NCI-H2227 (cell line): ENCODE measurements around the gene ANO3.
"Not testable (repeated sequence)": the region's sequence is repeated elsewhere in the genome, so short reads cannot be mapped to it uniquely, and the experiment has no call there.

Experiments
- DNase-seq: peaks from one replicate; lab custom pipeline; 2025; ENCODE audit not compliant: unreplicated experiment; lab: John Stamatoyannopoulos, UW

The ANO3 gene

DNA sequence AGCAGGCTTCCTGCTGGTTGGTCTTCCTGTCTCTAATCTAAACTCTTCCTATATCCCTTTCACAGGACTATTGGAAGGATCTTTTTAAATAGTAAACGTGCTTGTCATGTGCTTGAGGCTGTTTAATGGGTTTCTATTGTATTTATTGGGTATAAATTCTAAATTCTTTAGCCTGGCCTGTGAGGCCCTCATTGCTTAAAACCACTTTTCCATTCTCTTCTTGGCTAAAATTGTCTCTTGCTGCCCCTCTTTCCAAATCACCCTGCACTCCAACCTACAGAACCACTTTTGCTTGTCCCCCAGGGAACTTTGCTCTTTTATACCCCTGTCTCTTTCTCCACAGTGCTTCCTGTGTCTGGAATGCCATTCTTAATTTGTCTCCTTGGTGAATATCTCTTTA lies 286.5 kb downstream of the ANO3 start:
- DNase-seq, result no peak

DNA sequence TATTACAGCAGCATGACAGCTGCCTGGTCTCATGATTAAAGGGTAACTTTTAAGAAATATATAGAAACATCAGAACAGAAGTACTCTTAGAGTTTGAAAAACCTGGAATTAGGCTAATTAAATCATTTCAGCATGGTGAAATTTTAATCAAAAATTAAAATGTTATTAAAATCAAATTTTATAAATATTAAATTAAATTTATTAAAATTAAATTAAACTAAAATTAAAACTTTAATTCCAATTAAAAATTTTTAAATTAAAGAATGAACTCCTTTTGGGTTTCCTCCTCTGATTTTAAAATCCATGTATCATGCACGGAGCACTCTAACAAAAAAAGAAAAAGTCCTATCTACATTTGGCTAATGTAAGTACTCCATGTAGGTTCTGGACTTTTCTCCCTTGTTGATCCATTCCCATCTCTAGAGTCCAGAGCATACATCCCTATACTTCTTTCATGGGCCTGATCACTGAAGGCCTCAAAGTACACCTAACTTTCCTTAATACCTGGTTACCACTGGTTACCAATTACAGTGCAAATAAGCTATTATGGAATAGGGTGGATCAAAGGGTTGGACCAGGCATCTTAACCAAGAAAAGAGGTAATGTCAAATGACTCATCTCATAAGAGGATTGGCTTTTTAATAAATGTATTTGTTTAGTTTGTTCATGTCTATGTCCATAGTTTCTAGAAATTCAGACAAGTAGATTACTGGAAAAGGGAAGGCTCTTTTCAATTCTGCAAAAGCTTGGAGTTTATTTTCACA lies 288.5 kb downstream of the ANO3 start:
- no peak for DNase-seq

DNA sequence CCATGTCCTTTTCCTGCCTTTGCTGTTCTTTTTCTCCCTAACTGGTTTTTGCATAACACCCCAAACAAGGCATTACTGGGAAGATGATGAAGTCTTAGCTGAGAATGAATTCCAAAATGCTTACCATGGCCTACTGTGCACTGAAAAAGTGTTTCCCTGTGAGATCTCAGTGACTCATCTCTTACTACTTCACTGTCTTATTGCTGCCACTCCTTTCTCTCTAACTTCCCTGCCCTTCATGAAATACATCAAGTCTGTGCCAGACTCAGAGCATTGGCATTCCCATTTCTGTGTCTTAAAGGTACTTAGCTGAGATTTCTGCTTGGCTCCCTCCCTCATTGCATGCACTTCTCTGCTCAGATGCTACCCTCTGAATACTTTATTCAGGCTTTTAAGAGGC lies 289.2 kb downstream of the ANO3 start:
- no peak for DNase-seq

DNA sequence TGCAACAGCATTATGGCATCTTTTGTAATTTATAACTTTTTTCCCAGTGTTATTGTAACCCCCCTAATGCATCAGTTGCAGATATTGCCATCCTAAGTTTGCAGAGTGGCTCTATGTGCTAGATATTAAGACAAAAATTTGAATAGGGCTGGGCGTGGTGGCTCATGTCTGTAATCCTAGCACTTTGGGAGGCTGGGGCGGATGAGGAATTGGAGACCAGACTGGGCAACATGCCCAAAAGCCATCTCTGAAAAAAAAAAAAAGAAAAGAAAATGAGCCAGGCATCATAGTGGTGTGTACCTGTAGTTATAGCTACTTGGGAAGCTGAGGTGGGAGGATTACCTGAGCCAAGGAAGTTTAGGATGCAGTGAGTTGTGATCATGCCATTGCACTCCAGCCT lies 290.3 kb downstream of the ANO3 start:
- DNase-seq, result no peak

DNA sequence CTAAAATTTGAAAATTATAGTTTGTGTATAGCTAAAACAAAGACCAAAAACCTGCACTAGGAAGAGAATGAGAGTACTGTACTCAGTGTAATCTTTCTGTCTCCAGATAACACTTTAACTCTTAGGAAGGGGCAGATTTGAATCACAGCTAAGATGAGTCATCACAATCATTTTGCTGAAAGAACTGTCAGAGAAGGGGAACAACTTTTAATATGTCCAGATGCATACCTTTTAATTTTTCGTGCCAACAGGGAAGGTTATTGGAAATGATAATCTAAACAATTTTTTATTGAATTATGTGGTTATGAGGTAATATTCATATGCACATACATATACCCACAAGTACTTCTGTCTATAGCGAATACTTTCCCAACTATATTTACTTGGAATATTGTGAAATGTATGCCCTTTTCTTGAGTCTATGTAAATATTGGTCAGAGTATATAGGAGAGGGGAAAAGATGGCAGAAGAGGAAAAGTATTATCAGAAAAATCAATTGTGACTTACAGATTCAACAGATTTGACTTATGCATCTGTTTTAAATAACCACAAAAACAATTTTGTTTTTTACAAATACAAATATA lies 291.2 kb downstream of the ANO3 start:
- DNase-seq, result no peak

DNA sequence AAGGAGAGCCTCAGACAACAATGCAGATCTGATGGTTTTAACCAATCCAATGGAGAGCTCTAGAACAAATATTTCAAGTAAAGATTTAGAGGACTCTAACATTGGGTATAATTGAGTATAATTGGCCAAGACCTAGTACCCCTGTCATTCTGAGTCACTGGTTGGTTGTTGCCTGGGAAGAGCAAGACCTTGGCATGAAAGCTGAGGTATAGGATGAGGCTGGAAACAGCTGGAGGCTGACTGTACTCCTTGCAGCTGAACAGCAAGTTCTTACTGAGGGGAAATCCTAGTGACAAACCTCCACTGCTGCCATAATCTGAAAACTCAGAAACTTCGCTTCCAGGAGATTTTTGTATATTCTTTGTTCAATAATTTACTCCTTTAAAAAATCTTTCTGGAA lies 294.4 kb downstream of the ANO3 start:
- DNase-seq, result no peak

DNA sequence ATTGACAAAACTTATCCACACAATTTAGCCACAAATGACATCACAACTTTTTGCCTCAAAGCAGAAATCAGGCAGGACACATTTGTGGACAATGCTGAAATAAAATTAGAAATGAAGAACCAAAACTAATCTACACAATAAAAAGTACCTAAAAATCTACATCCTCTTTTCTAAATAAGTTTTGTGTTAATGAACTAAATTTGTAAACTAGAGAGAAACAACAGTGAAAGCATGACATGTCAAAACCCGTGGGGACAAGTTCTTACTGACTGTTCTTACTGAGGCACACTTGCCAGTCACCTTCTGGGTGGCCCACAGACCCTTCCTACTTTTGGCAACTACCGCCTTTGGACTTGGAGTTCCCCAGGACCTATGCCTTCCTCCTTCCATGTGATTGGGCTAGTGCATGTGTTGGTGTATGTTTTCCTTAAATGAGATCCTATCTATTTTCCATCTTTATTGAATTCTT lies 300.8 kb downstream of the ANO3 start:
- DNase-seq, result no peak

DNA sequence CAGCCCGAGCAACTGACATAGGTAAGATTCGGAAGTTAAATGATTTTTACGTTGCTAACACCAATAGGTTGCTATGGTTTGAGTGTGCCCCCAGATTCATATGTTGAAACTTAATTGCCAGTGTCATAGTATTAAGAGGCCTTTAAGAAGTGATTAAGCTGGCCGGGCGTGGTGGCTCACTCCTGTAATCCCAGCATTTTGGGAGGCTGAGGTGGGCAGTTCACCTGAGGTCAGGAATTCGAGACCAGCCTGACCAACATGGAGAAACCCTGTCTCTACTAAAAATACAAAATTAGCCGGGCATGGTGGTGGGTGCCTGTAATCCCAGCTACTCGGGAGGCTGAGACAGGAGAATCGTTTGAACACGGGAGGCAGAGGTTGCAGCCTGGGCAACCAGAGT lies 311.4 kb downstream of the ANO3 start:
- not testable (repeated sequence) for DNase-seq

DNA sequence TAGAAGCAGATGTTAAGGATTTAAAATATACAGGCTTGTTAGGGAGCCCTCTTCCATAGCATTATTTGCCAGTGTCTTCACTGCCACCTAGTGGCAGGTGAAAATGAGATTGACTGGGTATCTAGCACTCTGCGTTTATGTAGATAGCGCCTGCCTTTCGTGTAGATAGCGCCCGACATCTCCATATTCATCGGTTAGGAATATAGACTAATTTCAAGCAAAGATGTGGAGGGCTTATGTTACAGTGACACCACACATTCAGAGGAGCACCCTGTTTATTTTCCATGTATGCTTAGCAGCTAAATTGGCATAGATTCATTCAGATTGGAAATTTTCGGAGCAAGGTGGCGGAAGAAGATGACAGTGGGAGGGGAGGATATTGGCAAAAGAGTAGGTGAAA lies 318.0 kb downstream of the ANO3 start:
- peak; percentile 56 for DNase-seq

- no peak for DNase-seq
Measured at GRCh38 chr11:26651916-26652315, 320.0 kb downstream of the ANO3 start.

DNA sequence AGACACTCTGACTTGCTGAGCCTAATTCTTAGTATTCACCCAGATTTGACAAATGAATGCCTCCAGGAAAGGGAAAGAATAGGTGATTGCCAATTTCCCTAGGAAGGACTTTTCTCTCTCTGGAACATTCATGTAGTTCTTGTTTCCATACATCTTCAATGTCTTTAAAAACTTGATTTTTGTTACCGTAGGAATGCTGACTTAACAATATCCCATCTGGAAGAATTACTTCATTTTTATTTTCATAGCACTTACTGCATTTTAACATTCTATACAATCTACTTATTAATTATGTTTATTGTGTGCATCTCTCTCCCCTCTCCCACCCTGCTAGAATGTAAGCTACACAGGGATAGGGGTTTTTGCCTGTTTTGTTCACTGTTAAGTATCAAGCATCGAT lies 323.4 kb downstream of the ANO3 start:
- no peak for DNase-seq

GRCh38 chr11:26662916-26663315 lies 331.0 kb downstream of the ANO3 start:
- DNase-seq, result no peak

DNA sequence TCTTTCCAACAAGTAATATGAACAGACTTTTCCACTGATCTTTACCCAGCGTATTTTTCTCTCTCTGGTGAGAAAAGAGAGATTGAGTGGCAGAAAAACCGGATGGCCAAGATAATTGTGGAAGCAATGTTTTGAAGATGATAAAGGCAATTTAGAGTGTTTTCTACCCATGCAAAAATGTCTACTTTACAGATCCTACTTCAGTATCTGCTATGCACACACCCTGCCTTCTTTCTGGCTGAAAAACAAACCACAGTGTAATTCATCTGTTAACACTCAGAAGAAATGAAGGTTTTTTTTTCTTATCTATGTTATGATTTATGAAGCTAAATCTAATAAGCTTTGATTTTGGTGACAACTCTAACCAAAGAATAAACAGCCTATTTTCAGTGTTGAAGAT lies 333.1 kb downstream of the ANO3 start:
- no peak for DNase-seq

GRCh38 chr11:26665946-26666345 lies 334.0 kb downstream of the ANO3 start:
- DNase-seq, result no peak

DNA sequence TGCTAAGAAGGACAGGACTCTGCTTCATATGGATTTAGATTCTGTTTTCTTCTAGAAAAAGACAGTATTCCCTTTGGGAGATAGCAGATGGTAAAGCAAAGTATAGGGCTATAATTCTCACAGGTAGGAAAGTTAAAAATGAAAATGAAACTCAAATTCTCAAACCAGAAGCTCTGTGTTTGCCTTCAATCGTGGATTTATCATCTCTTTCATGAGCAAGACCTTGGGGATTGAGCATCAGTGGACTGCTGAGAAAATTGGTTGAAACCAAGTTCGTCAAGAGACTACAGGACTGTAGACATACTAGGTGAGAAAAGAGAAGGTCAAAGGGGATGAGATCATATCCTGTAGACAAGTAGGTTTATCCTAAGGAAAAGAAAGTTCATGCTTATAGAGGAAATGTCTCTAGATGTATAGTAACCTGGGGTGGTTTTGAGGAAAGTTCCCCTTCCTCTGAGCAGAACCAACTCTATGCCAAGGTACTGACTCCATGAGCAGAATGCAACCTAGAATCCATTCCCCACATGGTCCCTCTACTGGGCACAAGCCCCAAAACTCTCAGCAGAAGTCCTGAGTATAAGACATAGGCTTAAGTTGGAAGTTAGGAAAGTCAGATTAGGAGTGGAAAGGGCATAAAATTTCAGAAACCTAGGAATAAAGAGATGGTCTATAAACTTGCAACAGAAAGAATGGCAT lies 343.5 kb downstream of the ANO3 start:
- DNase-seq, result no peak

- no peak for DNase-seq
Measured at GRCh38 chr11:26676641-26677040, 344.7 kb downstream of the ANO3 start.

GRCh38 chr11:26677566-26677965 lies 345.6 kb downstream of the ANO3 start:
- DNase-seq, result no peak

DNA sequence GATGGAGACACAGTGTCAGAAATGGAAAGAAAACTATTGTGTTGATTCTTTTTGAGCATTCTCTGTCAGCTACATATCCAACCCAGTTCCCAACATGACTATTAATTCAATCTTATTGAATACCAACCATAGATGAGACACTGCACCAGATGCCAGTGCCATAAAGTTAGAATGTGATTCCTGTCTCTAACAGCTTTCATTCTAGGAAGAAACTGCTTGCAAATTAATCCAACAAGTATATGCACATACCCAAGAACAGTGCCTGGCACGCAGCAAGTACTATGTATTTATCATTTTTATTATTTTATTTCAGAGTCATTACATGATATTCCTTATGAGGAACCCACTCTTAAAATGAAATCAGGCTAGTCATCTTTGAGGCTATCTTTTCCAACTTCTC lies 355.4 kb downstream of the ANO3 start:
- no peak for DNase-seq

GRCh38 chr11:26688701-26689100 lies 356.8 kb downstream of the ANO3 start:
- no peak for DNase-seq

- DNase-seq, result no peak
Measured at GRCh38 chr11:26696330-26696729, 364.4 kb downstream of the ANO3 start.

- no peak for DNase-seq
Measured at GRCh38 chr11:26698224-26698623, 366.3 kb downstream of the ANO3 start.

DNA sequence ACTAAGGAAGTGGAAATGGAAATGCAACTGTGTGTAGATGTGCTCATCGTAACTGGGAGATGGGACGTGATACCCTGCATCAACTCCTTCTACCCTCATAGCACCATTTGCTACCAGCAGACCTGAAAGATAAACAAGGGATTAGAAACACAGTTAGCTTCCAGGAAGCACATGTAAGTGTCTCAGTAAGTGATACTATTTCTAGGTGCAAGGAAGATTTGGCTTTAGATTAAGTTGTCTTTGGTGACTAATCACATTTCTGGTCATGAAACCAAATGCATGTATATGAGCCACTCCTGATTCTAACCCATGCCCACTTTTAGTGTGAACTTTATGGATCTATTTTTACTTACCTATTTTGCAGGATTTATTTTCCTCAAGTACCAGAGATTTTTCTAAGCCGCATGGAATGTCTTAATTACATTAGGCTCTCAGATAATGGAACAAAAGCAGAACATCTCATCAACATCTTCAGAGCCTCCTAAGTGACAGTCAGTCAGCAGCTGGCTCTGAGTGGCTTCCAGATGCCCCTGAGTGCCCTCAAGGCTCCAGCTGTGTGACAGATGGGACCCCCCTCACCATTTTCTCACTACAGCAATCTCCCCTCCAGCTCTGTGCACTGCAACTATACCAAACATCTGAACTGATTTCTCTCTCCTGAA lies 368.8 kb downstream of the ANO3 start:
- DNase-seq, result peak; percentile 6
